PFSK-1 (cell line): ENCODE measurements around the gene ARHGEF33.

Source experiments
- POLR2AphosphoS5 ChIP-seq: IDR thresholded peaks from 2 replicates; pipeline ENCODE4 v1.6.1; 2012; ENCODE audit warnings: low read depth, mild to moderate bottlenecking, control low read depth, low read length, moderate library complexity
- SIN3A ChIP-seq: IDR thresholded peaks from 2 replicates; pipeline ENCODE4 v1.6.1; 2012; ENCODE audit warnings: mild to moderate bottlenecking, low read length, moderate library complexity, borderline replicate concordance; ENCODE audit not compliant: insufficient read depth
- TAF1 ChIP-seq: IDR thresholded peaks from 2 replicates; pipeline ENCODE4 v1.6.1; 2012; ENCODE audit warnings: low read length, control low read depth, borderline replicate concordance; ENCODE audit not compliant: insufficient read depth
- TF ChIP-seq, protein P1 (sequence below), 2 experiments: IDR thresholded peaks; 2 replicates each; pipeline versions ENCODE4 v1.6.1 to v1.8.0; 2011 to 2012; ENCODE audit warnings: low read depth in 2 of 2, low read length in 2 of 2, control low read depth in 1 of 2, inconsistent platforms in 1 of 2, mild to moderate bottlenecking in 1 of 2, moderate library complexity in 1 of 2; ENCODE audit not compliant: insufficient read depth in 1 of 2

DNA sequence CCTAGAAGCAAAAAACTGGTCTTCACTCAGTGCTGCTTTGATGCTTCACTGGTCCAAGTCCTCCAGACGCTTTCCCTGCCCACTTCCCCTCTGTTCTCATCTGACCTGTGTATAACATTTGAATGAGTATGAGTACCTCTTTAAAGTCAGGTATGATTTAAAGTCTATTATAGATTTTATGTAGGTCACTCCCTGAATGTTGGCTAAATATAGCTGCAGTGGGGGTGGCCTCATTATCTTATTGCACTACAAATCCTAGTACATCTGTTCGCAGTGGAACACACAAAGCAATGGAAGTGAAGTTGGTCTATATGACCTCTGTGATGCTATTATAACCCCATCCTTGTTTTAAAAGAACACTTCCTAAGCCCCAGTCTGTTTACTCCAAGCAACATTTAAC, 33.2 kb downstream of the ARHGEF33 start:
- TF ChIP-seq SIN3A, result no peak
- TF ChIP-seq POLR2AphosphoS5, result no peak
- TF ChIP-seq, protein P1, sequence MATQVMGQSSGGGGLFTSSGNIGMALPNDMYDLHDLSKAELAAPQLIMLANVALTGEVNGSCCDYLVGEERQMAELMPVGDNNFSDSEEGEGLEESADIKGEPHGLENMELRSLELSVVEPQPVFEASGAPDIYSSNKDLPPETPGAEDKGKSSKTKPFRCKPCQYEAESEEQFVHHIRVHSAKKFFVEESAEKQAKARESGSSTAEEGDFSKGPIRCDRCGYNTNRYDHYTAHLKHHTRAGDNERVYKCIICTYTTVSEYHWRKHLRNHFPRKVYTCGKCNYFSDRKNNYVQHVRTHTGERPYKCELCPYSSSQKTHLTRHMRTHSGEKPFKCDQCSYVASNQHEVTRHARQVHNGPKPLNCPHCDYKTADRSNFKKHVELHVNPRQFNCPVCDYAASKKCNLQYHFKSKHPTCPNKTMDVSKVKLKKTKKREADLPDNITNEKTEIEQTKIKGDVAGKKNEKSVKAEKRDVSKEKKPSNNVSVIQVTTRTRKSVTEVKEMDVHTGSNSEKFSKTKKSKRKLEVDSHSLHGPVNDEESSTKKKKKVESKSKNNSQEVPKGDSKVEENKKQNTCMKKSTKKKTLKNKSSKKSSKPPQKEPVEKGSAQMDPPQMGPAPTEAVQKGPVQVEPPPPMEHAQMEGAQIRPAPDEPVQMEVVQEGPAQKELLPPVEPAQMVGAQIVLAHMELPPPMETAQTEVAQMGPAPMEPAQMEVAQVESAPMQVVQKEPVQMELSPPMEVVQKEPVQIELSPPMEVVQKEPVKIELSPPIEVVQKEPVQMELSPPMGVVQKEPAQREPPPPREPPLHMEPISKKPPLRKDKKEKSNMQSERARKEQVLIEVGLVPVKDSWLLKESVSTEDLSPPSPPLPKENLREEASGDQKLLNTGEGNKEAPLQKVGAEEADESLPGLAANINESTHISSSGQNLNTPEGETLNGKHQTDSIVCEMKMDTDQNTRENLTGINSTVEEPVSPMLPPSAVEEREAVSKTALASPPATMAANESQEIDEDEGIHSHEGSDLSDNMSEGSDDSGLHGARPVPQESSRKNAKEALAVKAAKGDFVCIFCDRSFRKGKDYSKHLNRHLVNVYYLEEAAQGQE (IDR thresholded peaks at IDR 0.05; ENCODE audit: insufficient read depth in 1 of 2, low read depth in 2 of 2, low read length in 2 of 2), result no peak
- no peak for TF ChIP-seq TAF1
